ENCODE data around the gene WFIKKN1. TPM values are rescaled to one million over a fixed set of nuclear protein-coding genes. Genes with fewer than 3 reads are reported as not detected.
A peak's percentile ranks its signal among the peaks of the same experiment; 100 is the strongest.

Gene WFIKKN1
- 1.2 TPM for total RNA-seq
- long read RNA-seq, full-length matches to known transcripts: 1 of 1 reads
- long read RNA-seq, partial matches to known transcripts: 0 of 1 reads
- long read RNA-seq, other reads (novel, unspliced or antisense): 0 of 1 reads

- H3K27me3 ChIP-seq (ENCODE audit: low read depth): no peaks in the 10 kb centered on the region
Observed at GRCh38 chr16:630815-631405, at the start of gene WFIKKN1. Gene WFIKKN1, plus strand, starts transcription at chr16:630985. Its CDS starts 269 bp downstream, at chr16:631254.

GRCh38 chr16:582218-582613 lies 48.6 kb upstream of the WFIKKN1 start:
- H3K4me3 ChIP-seq: no peak overlapping the region
- no peaks in the 10 kb centered on the region for H3K9me3 ChIP-seq
- no peaks in the 10 kb centered on the region for H3K27me3 ChIP-seq (ENCODE audit: low read depth)
- TF ChIP-seq CTCF (IDR thresholded peaks at IDR 0.05): no peak
- DNase-seq (no peak), ATAC-seq (no peak)
- H3K4me1 ChIP-seq: peaks cover 10% of the 10 kb centered on the region
- H3K27ac ChIP-seq: no peak overlapping the region
- intact Hi-C loops (cut with DNase I): no loop called here
- peaks cover 11% of the 10 kb centered on the region for H3K36me3 ChIP-seq

More at GRCh38 chr16:630815-631405, at the start of gene WFIKKN1:
- intact Hi-C loops (cut with DNase I): no loop called here
- no peak for TF ChIP-seq CTCF (IDR thresholded peaks at IDR 0.05)
- H3K36me3 ChIP-seq: peaks cover 37% of the 10 kb centered on the region
- ATAC-seq (peak; percentile 1 to 7), DNase-seq (peak; percentile 74)
- H3K9me3 ChIP-seq: no peaks in the 10 kb centered on the region
- peak within 1 kb of the TSS; percentile 8 for H3K4me3 ChIP-seq
- peak within 1 kb of the TSS; percentile 68 for H3K27ac ChIP-seq
- peaks cover 53% of the 10 kb centered on the region for H3K4me1 ChIP-seq

- Histone ChIP-seq H3K4me1 (peaks cover 15% of the 10 kb centered on the region), H3K27me3 (ENCODE audit: low read depth) (no peaks in the 10 kb centered on the region), H3K9me3 (no peaks in the 10 kb centered on the region), H3K36me3 (peaks cover 11% of the 10 kb centered on the region), H3K4me3 (no peak overlapping the region), H3K27ac (no peak overlapping the region)
- DNase-seq (no peak), ATAC-seq (no peak)
- no peak for TF ChIP-seq CTCF (IDR thresholded peaks at IDR 0.05)
- intact Hi-C loops (cut with DNase I): no loop called here
Observed at GRCh38 chr16:582614-583331, 48.0 kb upstream of the WFIKKN1 start.

- H3K36me3 ChIP-seq: peaks cover 11% of the 10 kb centered on the region
- H3K9me3 ChIP-seq: no peaks in the 10 kb centered on the region
- no peak for TF ChIP-seq CTCF (IDR thresholded peaks at IDR 0.05)
- no peaks in the 10 kb centered on the region for H3K27me3 ChIP-seq (ENCODE audit: low read depth)
- H3K4me1 ChIP-seq: peaks cover 22% of the 10 kb centered on the region
- no peak overlapping the region for H3K4me3 ChIP-seq
- H3K27ac ChIP-seq: no peak overlapping the region
- ATAC-seq: no peak
- DNase-seq: no peak
- intact Hi-C loops (cut with DNase I): no loop called here
Observed at GRCh38 chr16:583470-583814, 47.3 kb upstream of the WFIKKN1 start.

- Histone ChIP-seq H3K27ac (no peak overlapping the region), H3K36me3 (peaks cover 11% of the 10 kb centered on the region), H3K27me3 (ENCODE audit: low read depth) (no peaks in the 10 kb centered on the region), H3K4me1 (peaks cover 23% of the 10 kb centered on the region), H3K9me3 (no peaks in the 10 kb centered on the region), H3K4me3 (no peak overlapping the region)
- no peak for ATAC-seq
- intact Hi-C loops (cut with DNase I): no loop called here
- TF ChIP-seq CTCF (IDR thresholded peaks at IDR 0.05): no peak
- DNase-seq: no peak
Observed at GRCh38 chr16:583815-584591, 46.8 kb upstream of the WFIKKN1 start.

All from lower lobe of right lung (tissue), 2 donors.